ENCODE results near the gene AGFG2. TPM values are rescaled to one million over a fixed set of nuclear protein-coding genes. Genes with fewer than 3 reads are reported as not detected.

Gene AGFG2
- 8.4 and 11.9 TPM in 2 replicates for total RNA-seq (2022)
- Bru-seq, nascent RNA: percentile 45 among the genes with signal in this experiment
- percentile 39 among the genes with signal in this experiment for BruChase-seq, experiment 1, labeled RNA remaining after a 6-hour chase
- BruChase-seq, experiment 2, labeled RNA remaining after a 2-hour chase: percentile 46 among the genes with signal in this experiment
- long read RNA-seq, full-length matches to known transcripts: 6 of 13 reads
- long read RNA-seq, partial matches to known transcripts: 2 of 13 reads
- long read RNA-seq, other reads (novel, unspliced or antisense): 5 of 13 reads

GRCh38 chr7:100538654-100539435 lies at the start of gene AGFG2:
AGFG2 (plus strand) TSS chr7:100539203; CDS start chr7:100539347, 144 bp downstream.
- H3K9me3 Mint-ChIP-seq (ENCODE audit: unreplicated experiment): no peaks in the 10 kb centered on the region
- ChIA-PET CTCF (interaction anchor here (0.5 to 1.5 kb wide), 5 partner anchors 19 to 195 kb away, joined by 3 to 5 read pairs (median 3); no protein-coding TSS in a partner anchor), POLR2A (interaction anchor here (0.5 to 2.6 kb wide), 24 partner anchors 10 to 1129 kb away, joined by 3 to 20 read pairs (median 4); partner anchors contain the start of genes FBXO24, LRCH4, MEPCE and POP7)
- no peaks in the 10 kb centered on the region for H3K36me3 Mint-ChIP-seq (ENCODE audit: insufficient read depth, unreplicated experiment)
- DNase-seq (ENCODE audit: unreplicated experiment): peak; percentile 100
- H3K27ac Mint-ChIP-seq (ENCODE audit: low read depth, unreplicated experiment): peak within 1 kb of the TSS; percentile 36
- no TSS peak for BruUV-seq (replicated peaks)
- H3K4me3 Mint-ChIP-seq (ENCODE audit: unreplicated experiment): peak within 1 kb of the TSS; percentile 81
- TF ChIP-seq CTCF (IDR thresholded peaks at IDR 0.05; ENCODE audit: unreplicated experiment): no peak
- no peaks in the 10 kb centered on the region for H3K27me3 Mint-ChIP-seq (ENCODE audit: insufficient read depth, unreplicated experiment)
- peaks cover 28% of the 10 kb centered on the region for H3K4me1 Mint-ChIP-seq (ENCODE audit: insufficient read depth, unreplicated experiment)
- intact Hi-C loops (cut with micrococcal nuclease): no loop called here

- ChIA-PET POLR2A (interaction anchor here (0.6 kb wide), 1 partner anchor 832 kb away, joined by 3 read pairs; the partner anchor contains the start of gene IFT22), CTCF (interaction anchor here (0.5 to 1.3 kb wide), 3 partner anchors 12 to 202 kb away, joined by 3 to 4 read pairs (median 3); no protein-coding TSS in a partner anchor)
- Mint-ChIP-seq H3K27me3 (ENCODE audit: insufficient read depth, unreplicated experiment) (no peaks in the 10 kb centered on the region), H3K27ac (ENCODE audit: low read depth, unreplicated experiment) (no peak overlapping the region), H3K4me1 (ENCODE audit: insufficient read depth, unreplicated experiment) (peaks cover 1% of the 10 kb centered on the region), H3K9me3 (ENCODE audit: unreplicated experiment) (no peaks in the 10 kb centered on the region), H3K36me3 (ENCODE audit: insufficient read depth, unreplicated experiment) (peaks cover 8% of the 10 kb centered on the region), H3K4me3 (ENCODE audit: unreplicated experiment) (no peak overlapping the region)
- DNase-seq (ENCODE audit: unreplicated experiment): no peak
- no TSS peak for BruUV-seq (replicated peaks)
- intact Hi-C loops (cut with micrococcal nuclease): no loop called here
- no peak for TF ChIP-seq CTCF (IDR thresholded peaks at IDR 0.05; ENCODE audit: unreplicated experiment)
Measured at GRCh38 chr7:100489824-100490223, 49.2 kb upstream of the AGFG2 start.

GRCh38 chr7:100490483-100491191 lies 48.4 kb upstream of the AGFG2 start:
- BruUV-seq (replicated peaks): no TSS peak
- no peaks in the 10 kb centered on the region for H3K27me3 Mint-ChIP-seq (ENCODE audit: insufficient read depth, unreplicated experiment)
- no peak for DNase-seq (ENCODE audit: unreplicated experiment)
- intact Hi-C loops (cut with micrococcal nuclease): no loop called here
- H3K9me3 Mint-ChIP-seq (ENCODE audit: unreplicated experiment): no peaks in the 10 kb centered on the region
- POLR2A ChIA-PET: no interaction called here
- H3K4me3 Mint-ChIP-seq (ENCODE audit: unreplicated experiment): no peak overlapping the region
- no peak overlapping the region for H3K27ac Mint-ChIP-seq (ENCODE audit: low read depth, unreplicated experiment)
- CTCF ChIA-PET: interaction anchor here (0.5 to 1.1 kb wide), 2 partner anchors 69 to 201 kb away, joined by 3 to 4 read pairs; no protein-coding TSS in a partner anchor
- peaks cover 6% of the 10 kb centered on the region for H3K36me3 Mint-ChIP-seq (ENCODE audit: insufficient read depth, unreplicated experiment)
- no peak for TF ChIP-seq CTCF (IDR thresholded peaks at IDR 0.05; ENCODE audit: unreplicated experiment)
- no peaks in the 10 kb centered on the region for H3K4me1 Mint-ChIP-seq (ENCODE audit: insufficient read depth, unreplicated experiment)

All from MCF 10A (cell line).